ENCODE data around the gene TBR1. TPM values are rescaled to one million over a fixed set of nuclear protein-coding genes. Genes with fewer than 3 reads are reported as not detected.

TBR1 gene
- total RNA-seq = not detected in 2 replicates

GRCh38 chr2:161415987-161416707 lies at the start of gene TBR1:
Gene TBR1 (plus strand): TSS chr2:161416297. CDS start chr2:161416411, 114 bp downstream.

Small RNAs within 50 kb of the gene (small RNA-seq; reads per million reads assigned to genes)
- 0.09 reads per million for gene RNA5SP108

Other genes starting within 250 kb of the TBR1 start
- gene PSMD14, start 107.9 kb upstream of the TBR1 start, total RNA-seq = 40.8 and 76.7 TPM in 2 replicates
- gene SLC4A10, start 208.1 kb downstream of the TBR1 start, total RNA-seq = not detected in 2 replicates